Measurements from ENCODE around the gene RNF186.

DNA sequence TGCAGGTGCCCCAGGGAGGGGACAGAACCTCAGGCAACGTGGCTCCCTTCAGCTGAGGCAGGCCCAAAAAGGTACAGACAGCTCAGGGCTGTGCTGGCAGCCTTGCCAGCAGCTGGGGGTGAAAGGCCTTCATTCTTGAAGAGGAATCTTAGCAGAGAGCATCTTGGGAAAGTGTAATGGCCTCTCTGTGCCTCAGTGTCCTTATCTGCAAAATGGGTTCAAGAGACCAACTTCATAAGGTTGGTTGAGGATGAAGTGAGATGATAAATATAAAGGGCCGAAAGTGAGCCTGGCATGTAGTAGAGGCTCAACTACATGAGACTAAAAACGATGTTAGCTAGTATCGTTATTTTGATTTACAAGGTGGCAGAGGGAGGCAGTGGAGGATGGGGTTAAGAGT, 41.6 kb downstream of the RNF186 start:
- TF ChIP-seq, protein P1, sequence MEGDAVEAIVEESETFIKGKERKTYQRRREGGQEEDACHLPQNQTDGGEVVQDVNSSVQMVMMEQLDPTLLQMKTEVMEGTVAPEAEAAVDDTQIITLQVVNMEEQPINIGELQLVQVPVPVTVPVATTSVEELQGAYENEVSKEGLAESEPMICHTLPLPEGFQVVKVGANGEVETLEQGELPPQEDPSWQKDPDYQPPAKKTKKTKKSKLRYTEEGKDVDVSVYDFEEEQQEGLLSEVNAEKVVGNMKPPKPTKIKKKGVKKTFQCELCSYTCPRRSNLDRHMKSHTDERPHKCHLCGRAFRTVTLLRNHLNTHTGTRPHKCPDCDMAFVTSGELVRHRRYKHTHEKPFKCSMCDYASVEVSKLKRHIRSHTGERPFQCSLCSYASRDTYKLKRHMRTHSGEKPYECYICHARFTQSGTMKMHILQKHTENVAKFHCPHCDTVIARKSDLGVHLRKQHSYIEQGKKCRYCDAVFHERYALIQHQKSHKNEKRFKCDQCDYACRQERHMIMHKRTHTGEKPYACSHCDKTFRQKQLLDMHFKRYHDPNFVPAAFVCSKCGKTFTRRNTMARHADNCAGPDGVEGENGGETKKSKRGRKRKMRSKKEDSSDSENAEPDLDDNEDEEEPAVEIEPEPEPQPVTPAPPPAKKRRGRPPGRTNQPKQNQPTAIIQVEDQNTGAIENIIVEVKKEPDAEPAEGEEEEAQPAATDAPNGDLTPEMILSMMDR (IDR thresholded peaks at IDR 0.05 in 4 of 5, conservative IDR thresholded peaks at IDR 0.05 in 1 of 5), result no peak
- TF ChIP-seq POLR2A (IDR thresholded peaks at IDR 0.05), result no peak

Data from gastrocnemius medialis (tissue), 4 donors.